Fibroblast of villous mesenchyme (primary cell): ENCODE measurements around the gene CFAP65. TPM values are rescaled to one million over a fixed set of nuclear protein-coding genes. Genes with fewer than 3 reads are reported as not detected.

Experiments
- DNase-seq: peaks from one replicate; pipeline ENCODE4 v3.0.0-alpha.2; 2010; ENCODE audit warnings: low read depth
- H3K4me3 ChIP-seq: 2 replicates; pipeline ENCODE4 v1.5.1; 2011; ENCODE audit warnings: low read depth, mild to moderate bottlenecking, low read length
- CTCF ChIP-seq: IDR thresholded peaks from 2 replicates; pipeline ENCODE4 v1.5.1; 2012; ENCODE audit warnings: low read depth, mild to moderate bottlenecking, low read length; ENCODE audit not compliant: insufficient read depth
- total RNA-seq: library from RNA; depleted of rRNA; stranded (reverse); fragments of >200 nt; gene quantifications from 2 replicates; pipeline ENCODE4 v1.2.3, GENCODE V29; 2012

The CFAP65 gene
- total RNA-seq, 1 donor: not detected

GRCh38 chr2:219082332-219082958 lies 41.1 kb upstream of the CFAP65 start:
- TF ChIP-seq CTCF: no peak
- H3K4me3 ChIP-seq: no peak overlapping the region
- DNase-seq: peak; percentile 13

DNA sequence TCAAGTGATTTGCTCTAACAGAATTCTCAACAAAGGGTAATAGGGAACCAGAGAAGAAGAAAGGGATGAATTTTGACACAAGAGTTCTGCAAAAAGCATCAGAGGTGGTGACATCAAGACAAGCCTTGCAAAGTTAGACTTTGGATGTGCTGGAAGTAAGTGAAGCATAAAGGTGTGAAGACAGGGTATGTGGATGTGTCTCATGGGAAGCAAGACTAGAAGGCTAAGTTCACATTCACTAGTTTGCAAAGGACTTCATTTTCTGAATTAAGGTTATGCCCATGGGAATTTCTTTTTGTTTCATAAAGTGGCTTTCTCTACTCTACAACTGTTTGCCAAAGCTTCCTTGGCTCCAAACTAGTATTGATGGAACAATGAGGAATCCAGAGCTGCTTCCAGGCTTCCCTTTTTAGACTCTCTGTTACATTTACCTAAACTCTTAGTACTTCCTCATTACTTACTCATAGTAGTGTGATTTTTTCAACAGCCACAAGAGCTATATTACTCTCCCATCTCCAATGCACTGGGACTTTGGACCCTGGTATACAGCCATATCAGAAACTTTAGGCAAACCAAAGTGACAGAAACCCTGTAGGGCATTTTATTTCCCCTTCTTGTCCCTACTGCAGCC lies 40.5 kb upstream of the CFAP65 start:
- TF ChIP-seq CTCF: no peak
- DNase-seq: no peak
- no peak overlapping the region for H3K4me3 ChIP-seq

GRCh38 chr2:219081096-219081495 lies 39.8 kb upstream of the CFAP65 start:
- no peak for TF ChIP-seq CTCF
- no peak overlapping the region for H3K4me3 ChIP-seq
- no peak for DNase-seq

DNA sequence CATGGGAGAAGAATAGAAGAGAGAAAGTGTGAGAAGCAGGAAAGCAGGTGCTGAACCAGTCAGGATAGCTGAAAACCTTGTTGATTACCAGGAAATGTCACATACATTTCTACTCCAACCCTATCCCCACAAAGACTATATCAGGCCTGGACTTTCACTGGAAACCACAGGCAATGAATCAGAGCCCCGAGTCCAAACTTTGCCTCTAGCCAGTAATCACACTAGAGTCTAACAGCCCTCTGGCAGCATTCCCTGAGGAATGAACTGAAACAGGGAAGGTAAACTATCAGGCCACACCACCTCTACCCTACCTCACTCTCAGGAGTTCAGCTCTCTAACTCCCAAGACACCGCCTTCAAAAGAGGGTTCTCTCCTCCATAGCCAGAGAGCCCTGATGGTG lies 38.1 kb upstream of the CFAP65 start:
- H3K4me3 ChIP-seq: no peak overlapping the region
- no peak for DNase-seq
- no peak for TF ChIP-seq CTCF

DNA sequence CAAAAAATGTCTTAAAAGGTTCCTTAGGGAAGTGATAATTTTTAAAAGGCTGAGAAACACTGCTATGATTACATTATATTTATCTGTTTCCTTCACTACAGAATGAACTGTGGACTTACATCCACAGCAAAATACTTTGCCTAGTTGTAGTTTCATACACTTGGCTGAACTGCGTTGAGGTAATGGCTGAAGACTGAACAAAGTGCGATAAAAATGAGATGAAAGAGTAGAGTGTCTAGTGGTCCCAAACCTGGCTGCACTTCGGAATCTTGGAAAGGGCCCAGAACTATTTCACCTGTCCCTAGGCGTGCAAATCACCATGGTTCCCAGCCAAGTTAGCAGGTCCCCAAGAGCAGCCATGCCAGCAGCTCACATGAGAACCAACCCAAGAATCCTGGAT lies 37.6 kb upstream of the CFAP65 start:
- H3K4me3 ChIP-seq: no peak overlapping the region
- TF ChIP-seq CTCF: no peak
- no peak for DNase-seq

DNA sequence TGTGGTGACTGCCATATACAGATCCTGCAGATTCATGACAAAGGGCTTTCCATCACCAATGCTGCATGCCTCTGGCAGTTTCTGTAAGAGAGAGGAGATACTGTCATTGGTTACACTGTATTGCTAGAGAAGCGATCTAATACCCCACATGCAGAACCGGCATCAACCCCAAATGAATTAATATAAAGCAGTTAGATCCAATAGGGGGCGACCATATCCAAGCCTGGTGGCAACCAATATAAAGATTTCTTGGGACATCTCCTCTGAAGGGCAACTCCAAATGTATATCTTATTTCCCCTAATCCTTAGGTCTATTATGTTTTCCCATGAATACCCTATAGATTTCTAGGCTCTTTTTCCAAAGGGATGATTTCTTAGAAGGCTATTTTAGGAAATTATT lies 36.8 kb upstream of the CFAP65 start:
- DNase-seq: no peak
- no peak overlapping the region for H3K4me3 ChIP-seq
- no peak for TF ChIP-seq CTCF

GRCh38 chr2:219076253-219076652 lies 34.9 kb upstream of the CFAP65 start:
- TF ChIP-seq CTCF: no peak
- no peak overlapping the region for H3K4me3 ChIP-seq
- DNase-seq: no peak
